MG63 (cell line): ENCODE measurements around the gene MT1E. TPM values are rescaled to one million over a fixed set of nuclear protein-coding genes. Genes with fewer than 3 reads are reported as not detected.

Experiments
- DNase-seq: peaks from one replicate; pipeline ENCODE4 v3.0.0-alpha.2; 2020
- H3K27me3 ChIP-seq: fragments of 250-450 bp; sonication (Bioruptor Pico); 2 replicates; pipeline ENCODE4 v1.5.1; 2020; ENCODE audit warnings: mild to moderate bottlenecking, moderate library complexity
- H3K36me3 ChIP-seq: fragments of 250-450 bp; sonication (Bioruptor Pico); 2 replicates; pipeline ENCODE4 v1.5.1; 2020; ENCODE audit warnings: mild to moderate bottlenecking, moderate library complexity
- H3K4me3 ChIP-seq: fragments of 250-450 bp; sonication (Bioruptor Pico); 2 replicates; pipeline ENCODE4 v1.5.1; 2020; ENCODE audit warnings: mild to moderate bottlenecking, moderate library complexity
- H3K9me3 ChIP-seq: fragments of 250-450 bp; sonication (Bioruptor Pico); 2 replicates; pipeline ENCODE4 v1.5.1; 2020; ENCODE audit warnings: mild to moderate bottlenecking, moderate library complexity
- total RNA-seq: library from RNA; depleted of rRNA; stranded (reverse); fragments of >200 nt; shearing (Covaris generic); gene quantifications from 2 replicates; pipeline ENCODE4 v1.2.3, GENCODE V29; 2014; ENCODE audit warnings: low replicate concordance

The MT1E gene
- total RNA-seq, 1 experiment from 2014 or later, result 203 TPM

GRCh38 chr16:56603589-56603988 is 22.0 kb upstream of the MT1E start:
- Histone ChIP-seq H3K4me3 (no peak overlapping the region), H3K9me3 (no peaks in the 10 kb centered on the region), H3K27me3 (no peaks in the 10 kb centered on the region), H3K36me3 (peaks cover 1% of the 10 kb centered on the region)
- peak; percentile 61 for DNase-seq

GRCh38 chr16:56604966-56605365 is 20.6 kb upstream of the MT1E start:
- no peaks in the 10 kb centered on the region for H3K9me3 ChIP-seq
- no peak for DNase-seq

GRCh38 chr16:56605475-56605874 is 20.1 kb upstream of the MT1E start:
- Histone ChIP-seq H3K36me3 (peaks cover 12% of the 10 kb centered on the region), H3K4me3 (no peak overlapping the region), H3K9me3 (no peaks in the 10 kb centered on the region), H3K27me3 (no peaks in the 10 kb centered on the region)
- DNase-seq, result no peak

More at GRCh38 chr16:56604966-56605365, 20.6 kb upstream of the MT1E start:
- Histone ChIP-seq H3K27me3 (no peaks in the 10 kb centered on the region), H3K4me3 (no peak overlapping the region), H3K36me3 (peaks cover 12% of the 10 kb centered on the region)

GRCh38 chr16:56606071-56606475 is 19.5 kb upstream of the MT1E start:
- Histone ChIP-seq H3K9me3 (no peaks in the 10 kb centered on the region), H3K36me3 (peaks cover 12% of the 10 kb centered on the region), H3K27me3 (no peaks in the 10 kb centered on the region), H3K4me3 (no peak overlapping the region)
- DNase-seq, result peak; percentile 96

DNA sequence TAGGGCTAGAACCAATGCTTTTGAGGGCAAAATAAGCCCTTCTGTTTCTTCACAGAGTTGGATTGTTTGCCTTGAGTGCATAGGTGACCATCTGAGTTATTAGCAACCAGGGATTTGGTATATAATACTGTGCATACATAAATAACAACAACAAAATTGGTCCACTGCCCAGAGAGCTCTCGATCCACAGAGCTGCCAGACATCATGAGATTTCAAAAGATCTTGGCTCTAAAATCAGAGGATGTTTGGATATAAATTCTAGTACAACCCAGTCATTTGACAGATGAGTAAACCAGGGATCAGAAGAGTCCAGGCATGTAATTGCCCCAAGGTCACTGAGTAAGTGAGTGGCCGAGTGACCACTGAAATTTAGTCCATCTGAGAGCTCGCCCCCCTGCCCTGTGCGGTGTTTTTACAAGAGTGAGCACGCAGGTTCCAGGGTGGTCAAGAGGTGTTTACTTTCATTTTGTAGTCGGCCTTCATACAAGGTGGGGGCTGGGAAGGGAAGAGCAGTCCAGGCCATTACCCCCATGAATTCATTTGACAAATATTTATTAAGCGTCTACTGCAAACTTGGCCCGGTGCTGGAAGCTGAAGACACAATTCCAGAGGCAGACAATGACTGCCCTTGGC is 19.0 kb upstream of the MT1E start:
- Histone ChIP-seq H3K4me3 (peak overlapping the region; percentile 11), H3K36me3 (peaks cover 12% of the 10 kb centered on the region), H3K27me3 (no peaks in the 10 kb centered on the region), H3K9me3 (no peaks in the 10 kb centered on the region)
- DNase-seq, result no peak

- no peaks in the 10 kb centered on the region for H3K9me3 ChIP-seq
These were observed 18.4 kb upstream of the MT1E start for GRCh38 chr16:56607109-56607618.

GRCh38 chr16:56607675-56608042 is 17.9 kb upstream of the MT1E start:
- H3K27me3 ChIP-seq, result no peaks in the 10 kb centered on the region
- peaks cover 12% of the 10 kb centered on the region for H3K36me3 ChIP-seq
- DNase-seq, result no peak
- H3K9me3 ChIP-seq, result no peaks in the 10 kb centered on the region
- peak overlapping the region; percentile 74 for H3K4me3 ChIP-seq

More at GRCh38 chr16:56607109-56607618, 18.4 kb upstream of the MT1E start:
- DNase-seq, result peak; percentile 100
- Histone ChIP-seq H3K4me3 (peak overlapping the region; percentile 74), H3K27me3 (no peaks in the 10 kb centered on the region), H3K36me3 (peaks cover 12% of the 10 kb centered on the region)

- peak within 1 kb of the TSS; percentile 74 for H3K4me3 ChIP-seq
- peak; percentile 100 for DNase-seq
- H3K9me3 ChIP-seq, result no peaks in the 10 kb centered on the region
- H3K36me3 ChIP-seq, result peaks cover 12% of the 10 kb centered on the region
- H3K27me3 ChIP-seq, result no peaks in the 10 kb centered on the region
These were observed 17.3 kb upstream of the MT1E start, which contains the start of gene MT2A for GRCh38 chr16:56608043-56608875. Gene MT2A, plus strand, starts transcription at chr16:56608584. Its CDS starts 72 bp downstream, at chr16:56608656.

DNA sequence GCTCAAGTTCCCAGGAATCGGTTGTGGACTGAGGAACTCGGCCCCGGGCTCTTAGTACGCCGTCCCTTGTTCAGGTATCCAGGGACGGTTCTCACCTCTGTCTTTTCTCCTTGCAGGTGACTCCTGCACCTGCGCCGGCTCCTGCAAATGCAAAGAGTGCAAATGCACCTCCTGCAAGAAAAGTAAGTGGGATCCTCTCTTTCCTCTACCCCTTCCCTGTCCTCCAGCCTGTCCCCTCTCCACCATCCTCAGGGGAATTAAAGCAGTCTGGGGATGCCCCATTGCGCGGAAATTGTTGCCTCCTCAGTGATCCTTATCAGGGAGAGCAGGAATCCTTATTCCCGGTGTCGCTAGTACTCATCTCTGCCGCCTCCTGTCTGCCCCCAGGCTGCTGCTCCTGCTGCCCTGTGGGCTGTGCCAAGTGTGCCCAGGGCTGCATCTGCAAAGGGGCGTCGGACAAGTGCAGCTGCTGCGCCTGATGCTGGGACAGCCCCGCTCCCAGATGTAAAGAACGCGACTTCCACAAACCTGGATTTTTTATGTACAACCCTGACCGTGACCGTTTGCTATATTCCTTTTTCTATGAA is 16.6 kb upstream of the MT1E start:
- H3K9me3 ChIP-seq, result no peaks in the 10 kb centered on the region; the same call in 1 of the 2 replicates
- DNase-seq, result peak; percentile 54
- peak overlapping the region; percentile 74 for H3K4me3 ChIP-seq
- H3K36me3 ChIP-seq, result peaks cover 12% of the 10 kb centered on the region
- H3K27me3 ChIP-seq, result no peaks in the 10 kb centered on the region

GRCh38 chr16:56609463-56609921 is 16.1 kb upstream of the MT1E start:
- peaks cover 12% of the 10 kb centered on the region for H3K36me3 ChIP-seq
- peak; percentile 78 for DNase-seq
- H3K4me3 ChIP-seq, result peak overlapping the region; percentile 74
- H3K9me3 ChIP-seq, result no peaks in the 10 kb centered on the region; the same call in 1 of the 2 replicates
- H3K27me3 ChIP-seq, result no peaks in the 10 kb centered on the region

- H3K27me3 ChIP-seq, result no peaks in the 10 kb centered on the region
- DNase-seq, result peak; percentile 98
- peak overlapping the region; percentile 74 for H3K4me3 ChIP-seq
- H3K36me3 ChIP-seq, result peaks cover 12% of the 10 kb centered on the region
- H3K9me3 ChIP-seq, result no peaks in the 10 kb centered on the region; the same call in 1 of the 2 replicates
These were observed 15.5 kb upstream of the MT1E start for GRCh38 chr16:56610017-56610608.

DNA sequence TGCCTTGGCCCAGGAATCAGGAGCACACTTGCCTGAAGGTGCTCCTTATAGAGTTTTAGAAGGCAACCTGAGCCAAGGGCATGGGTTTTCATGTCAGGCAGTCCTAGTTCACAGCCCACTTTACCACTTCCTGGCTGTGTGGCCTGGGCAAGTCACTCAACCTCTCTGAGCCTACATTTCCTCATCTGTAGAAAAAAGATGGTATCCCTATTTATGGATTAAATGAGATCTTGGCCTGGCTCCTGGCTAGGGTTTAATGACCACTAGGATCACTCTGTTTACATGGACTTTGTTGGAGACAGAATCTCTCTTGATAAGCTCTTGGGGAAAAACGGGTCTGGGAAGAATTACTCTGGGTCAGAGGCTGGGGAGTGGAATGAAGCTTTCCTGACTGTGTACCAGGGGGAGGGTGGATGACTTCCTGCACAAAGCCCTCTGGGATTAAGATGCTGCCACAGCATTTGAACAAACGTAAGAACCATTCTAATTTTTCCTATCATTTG is 14.9 kb upstream of the MT1E start:
- H3K36me3 ChIP-seq, result peaks cover 12% of the 10 kb centered on the region
- peak overlapping the region; percentile 74 for H3K4me3 ChIP-seq
- no peaks in the 10 kb centered on the region for H3K27me3 ChIP-seq
- peak; percentile 62 for DNase-seq
- H3K9me3 ChIP-seq, result no peaks in the 10 kb centered on the region; the same call in 1 of the 2 replicates

GRCh38 chr16:56611281-56611833 is 14.2 kb upstream of the MT1E start:
- no peaks in the 10 kb centered on the region for H3K27me3 ChIP-seq
- DNase-seq, result peak; percentile 96
- H3K4me3 ChIP-seq, result peak overlapping the region; percentile 74; the same call in 1 of the 2 replicates
- peaks cover 12% of the 10 kb centered on the region for H3K36me3 ChIP-seq
- no peaks in the 10 kb centered on the region; the same call in 1 of the 2 replicates for H3K9me3 ChIP-seq

DNA sequence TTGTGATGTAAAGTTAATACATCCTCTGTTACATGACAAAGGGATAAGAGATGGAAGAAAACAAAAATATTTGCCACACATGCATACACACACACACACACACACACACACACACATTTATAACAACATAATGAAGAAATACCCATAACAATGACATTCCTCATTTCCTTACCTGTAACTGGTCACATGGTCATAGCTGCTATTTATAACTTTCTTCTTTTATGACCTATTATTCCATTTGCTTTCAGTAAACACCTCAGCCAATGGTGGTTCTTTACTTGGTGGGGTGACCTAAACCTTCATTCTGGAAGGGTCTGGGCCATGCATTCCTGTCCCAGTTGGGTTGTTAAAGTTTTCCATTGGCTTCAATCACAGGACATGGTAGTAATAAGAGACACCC is 11.9 kb upstream of the MT1E start:
- Histone ChIP-seq H3K4me3 (no peak overlapping the region), H3K36me3 (peaks cover 10% of the 10 kb centered on the region), H3K9me3 (no peaks in the 10 kb centered on the region; the same call in 1 of the 2 replicates), H3K27me3 (no peaks in the 10 kb centered on the region)
- DNase-seq, result no peak

DNA sequence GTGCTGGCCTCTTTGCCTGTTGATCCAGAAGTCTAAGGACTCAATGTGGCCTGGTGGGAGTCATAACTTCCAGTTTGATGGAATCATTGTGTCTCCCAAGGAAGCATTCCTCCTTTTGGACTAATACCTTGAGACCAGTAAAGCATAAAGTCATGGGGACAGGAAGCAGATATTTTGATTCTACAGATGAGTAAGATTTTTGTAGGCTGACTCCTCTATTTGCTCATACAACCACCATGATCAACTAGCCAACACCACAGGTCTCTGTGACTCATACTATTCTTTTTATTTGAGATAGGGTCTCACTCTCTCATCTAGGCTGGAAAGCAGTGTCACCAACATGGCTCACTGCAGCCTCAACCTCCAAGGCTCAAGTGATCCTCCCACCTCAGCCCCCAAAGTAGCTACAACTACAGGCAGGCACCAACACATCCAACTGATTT is 11.0 kb upstream of the MT1E start:
- H3K4me3 ChIP-seq, result no peak overlapping the region
- no peaks in the 10 kb centered on the region; the same call in 1 of the 2 replicates for H3K9me3 ChIP-seq
- H3K27me3 ChIP-seq, result no peaks in the 10 kb centered on the region
- peaks cover 1% of the 10 kb centered on the region for H3K36me3 ChIP-seq
- no peak for DNase-seq

DNA sequence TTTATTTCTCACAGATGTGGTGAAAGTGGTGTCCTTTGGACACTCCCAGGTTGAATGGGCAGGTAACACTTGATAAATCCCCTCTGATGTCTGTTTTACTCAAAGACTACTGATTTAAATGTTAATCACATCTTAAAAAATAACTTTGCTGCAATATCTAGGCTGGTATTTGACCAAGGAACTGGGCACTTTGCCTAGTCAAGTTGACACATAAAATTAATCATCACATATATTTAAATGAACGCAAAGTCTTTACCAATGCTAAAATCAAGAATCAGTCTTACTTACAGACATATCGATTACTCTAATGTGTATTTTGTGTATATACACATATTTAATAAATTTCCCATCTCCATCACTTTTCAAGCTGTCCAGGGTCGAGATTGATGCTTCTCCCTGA is 10.2 kb upstream of the MT1E start:
- DNase-seq, result no peak
- Histone ChIP-seq H3K36me3 (no peaks in the 10 kb centered on the region), H3K9me3 (no peaks in the 10 kb centered on the region; the same call in 1 of the 2 replicates), H3K27me3 (no peaks in the 10 kb centered on the region), H3K4me3 (no peak overlapping the region)
